GM19025 (cell line): ENCODE results near the gene MADD.

Source experiments
- ATAC-seq: cut with Tn5 transposase; IDR thresholded peaks from one replicate; pipeline ENCODE4 v1.9.1; 2021; ENCODE audit warnings: mild to moderate bottlenecking, low read depth, moderate library complexity; ENCODE audit not compliant: unreplicated experiment

MADD gene

DNA sequence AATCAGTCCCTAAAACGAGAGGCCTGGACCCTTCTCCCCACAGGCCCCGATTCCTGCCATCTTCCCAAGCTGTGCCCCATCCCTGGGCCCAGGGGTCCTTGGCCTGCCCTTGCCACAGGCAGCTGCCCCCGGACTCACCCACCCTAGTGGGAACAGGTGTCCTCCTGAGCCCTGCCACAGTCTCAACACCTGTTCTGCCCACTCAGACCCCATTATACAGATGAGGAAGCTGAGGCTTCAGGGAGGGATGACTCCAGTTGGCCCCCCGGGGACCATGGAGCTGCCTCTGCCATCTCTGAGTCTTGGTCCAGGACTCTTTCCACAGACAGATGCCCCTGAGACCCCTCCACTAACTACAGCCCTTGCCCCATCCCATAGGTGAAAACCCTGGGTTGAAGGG, 66.7 kb downstream of the MADD start:
- ATAC-seq: no peak

DNA sequence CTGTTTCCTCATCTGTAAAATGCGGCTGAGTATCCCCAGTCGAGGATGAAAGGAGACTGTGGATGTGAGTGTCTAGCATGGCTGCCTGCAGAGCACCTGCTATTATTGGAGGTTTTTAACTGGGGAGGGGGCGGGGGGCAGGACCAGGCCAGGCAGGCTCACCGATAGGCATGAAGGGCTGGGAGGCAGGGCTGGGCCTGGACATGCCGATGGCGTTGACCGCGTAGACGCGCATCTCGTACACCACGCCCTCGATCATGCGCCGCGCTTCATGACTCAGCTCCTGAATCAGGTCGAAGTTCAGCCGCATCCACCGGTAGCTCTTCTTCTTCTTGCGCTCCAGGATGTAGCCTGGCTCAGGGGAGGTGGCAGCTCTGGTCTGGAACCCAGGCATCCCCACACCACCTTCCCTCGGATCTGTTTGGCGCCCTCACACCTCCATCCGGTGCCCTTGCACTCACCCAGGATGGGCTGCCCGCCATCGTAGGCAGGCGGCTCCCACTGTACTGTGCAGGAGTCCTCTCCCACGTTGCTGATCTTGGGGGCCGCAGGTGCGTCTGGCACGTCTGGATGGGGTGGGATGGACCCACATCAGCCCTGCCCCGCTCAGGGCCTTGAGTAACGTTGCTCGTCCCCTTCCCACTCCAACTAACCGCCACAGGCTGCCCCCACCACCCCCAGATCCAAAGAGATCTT, 67.4 kb downstream of the MADD start:
- no peak for ATAC-seq

DNA sequence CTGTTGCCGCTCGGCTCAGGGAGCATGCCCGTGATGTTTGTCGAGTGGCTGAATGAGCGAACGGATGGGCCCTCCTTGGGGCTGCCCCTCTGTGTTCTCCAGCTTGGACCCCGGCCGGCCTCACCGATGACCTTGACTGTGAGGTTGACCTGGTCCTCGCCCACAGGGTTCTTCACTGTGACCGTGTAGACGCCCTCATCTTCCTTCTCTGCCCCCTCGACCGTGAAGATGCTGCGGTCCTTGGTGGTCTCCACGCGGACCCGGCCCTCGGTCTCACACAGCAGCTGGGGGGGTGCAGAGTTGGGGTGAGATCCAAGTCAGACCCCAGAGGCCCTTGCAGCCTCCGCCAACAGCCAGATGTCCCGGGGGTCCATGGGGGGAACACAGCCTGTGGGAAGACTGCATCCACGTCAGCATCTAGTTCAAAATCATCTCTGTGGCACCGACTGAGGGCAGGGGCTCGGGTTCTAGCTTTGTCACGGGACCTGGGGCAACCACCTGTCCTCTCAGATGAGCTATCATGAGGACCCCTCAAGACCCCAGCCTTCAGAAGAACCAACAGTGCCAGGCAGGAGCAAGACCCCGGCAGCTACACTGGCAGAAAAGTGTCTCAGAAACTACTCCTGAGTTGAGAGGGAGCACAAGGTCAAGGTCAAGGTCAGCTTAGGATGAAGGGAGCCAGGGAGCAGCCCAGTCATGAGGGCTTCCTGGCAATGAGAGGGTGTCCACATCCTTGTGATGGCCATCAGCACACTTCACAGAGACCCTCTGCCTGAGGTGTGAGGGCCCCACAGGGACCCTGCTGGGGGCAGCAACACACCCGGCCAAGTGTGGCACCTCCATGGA, 68.7 kb downstream of the MADD start:
- ATAC-seq: no peak

DNA sequence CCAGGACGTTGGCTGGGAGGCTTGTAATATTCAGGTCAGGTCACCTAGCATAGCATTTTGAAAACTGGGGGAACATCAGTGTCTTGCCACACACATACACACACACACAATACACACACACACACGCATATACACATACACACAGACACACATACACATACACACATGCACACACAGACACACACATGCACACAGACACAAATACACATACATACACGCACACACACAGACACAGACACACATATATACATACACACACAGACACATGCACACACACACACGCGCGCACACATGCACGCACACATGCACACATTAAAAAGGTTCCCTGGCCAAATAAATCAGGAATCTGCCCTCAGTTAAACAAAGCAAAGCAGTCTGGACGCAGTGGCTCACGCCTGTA, 70.1 kb downstream of the MADD start:
- no peak for ATAC-seq

DNA sequence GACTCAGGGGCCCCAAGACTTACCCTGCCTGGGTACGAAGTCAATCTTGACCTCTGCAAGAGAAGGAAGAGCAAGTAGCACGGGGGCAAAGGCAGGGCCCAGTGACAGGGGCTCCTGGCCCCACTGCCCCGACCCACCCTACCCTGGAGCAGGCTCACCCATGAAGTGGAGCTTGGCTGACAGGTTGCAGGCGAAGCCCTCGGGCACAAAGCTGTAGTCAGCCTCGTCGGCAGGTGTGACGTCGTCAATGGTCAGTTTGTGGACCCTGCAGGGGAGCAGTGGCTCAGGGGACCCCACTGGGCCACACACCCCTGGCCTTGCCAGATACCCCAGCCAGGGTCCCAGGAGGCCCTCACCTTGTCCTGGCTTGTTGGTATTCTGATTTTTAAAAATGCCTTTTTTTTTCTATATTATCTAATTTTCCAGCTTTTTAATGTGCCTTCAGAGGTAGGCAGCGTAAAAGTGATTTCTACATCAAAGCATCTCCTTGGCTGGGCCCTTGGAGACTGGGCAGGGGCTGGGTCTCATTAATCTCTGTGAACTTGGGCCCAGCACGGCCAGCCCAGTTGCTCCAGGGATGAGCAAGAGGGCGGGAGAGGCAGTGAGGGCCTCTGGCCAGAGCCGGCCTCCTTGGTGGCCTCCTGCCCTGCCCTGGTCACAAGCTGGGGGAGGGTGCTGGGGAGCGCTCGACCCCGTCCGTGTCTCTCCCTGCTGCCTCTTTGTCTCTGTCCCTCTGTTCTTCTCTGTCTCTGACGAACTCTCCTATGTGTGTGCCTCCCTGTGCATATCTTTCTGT, 71.2 kb downstream of the MADD start:
- ATAC-seq: no peak

DNA sequence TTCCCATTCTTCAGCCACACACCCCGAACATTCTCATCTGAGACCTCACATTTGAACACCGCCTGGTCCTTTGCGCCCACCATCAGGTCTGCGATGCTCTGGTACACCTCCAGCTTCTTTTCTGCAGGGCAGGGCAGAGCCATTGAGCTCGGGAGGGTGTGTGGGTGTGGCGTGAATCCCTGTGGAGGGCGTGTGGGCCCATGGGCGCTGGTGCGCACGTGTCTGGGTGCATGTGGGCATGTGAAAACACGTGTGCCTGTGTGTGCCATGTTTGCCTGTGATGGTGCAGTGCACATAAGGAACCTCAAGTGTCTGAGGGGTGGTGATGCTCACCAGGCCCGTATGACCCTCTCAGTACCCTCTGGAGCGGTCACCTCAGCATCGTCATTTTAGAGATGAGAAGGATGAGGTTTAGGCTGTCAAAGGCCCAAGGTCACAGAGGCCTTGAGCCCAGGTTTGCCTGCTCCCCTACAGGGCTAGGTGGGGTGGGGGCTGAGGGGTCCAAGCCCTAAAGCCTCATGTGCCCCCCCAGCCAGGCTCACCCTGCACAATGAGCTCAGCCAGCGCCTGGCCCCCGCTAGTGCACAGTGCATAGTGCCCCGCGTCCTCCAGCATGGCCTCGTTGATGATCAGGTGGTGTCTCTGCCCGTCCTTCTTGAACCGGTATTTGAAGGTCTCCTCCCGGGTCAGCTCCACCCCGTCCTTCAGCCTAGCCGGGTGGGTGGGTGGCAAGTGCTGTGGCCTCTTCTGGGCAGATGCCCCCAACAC, 72.3 kb downstream of the MADD start:
- no peak for ATAC-seq

DNA sequence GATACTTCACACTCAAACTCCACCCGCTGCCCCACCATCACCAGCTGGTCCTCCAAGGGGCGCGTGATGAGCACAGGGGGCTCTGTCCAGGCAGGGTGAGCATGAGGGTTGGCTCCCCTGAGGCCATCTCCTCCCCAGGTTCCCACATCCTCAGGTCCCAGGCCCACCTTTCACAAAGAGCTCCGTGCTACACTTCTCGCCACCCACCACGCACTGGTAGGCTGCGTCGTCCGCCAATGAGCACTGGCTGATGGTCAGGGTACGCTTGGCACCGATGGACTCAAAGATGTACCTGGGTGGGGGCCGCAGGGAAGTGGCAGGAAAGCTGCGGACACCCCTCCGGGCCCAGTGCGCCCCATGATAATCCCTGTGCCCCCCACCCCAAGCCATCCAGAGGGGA, 72.9 kb downstream of the MADD start:
- ATAC-seq: no peak

DNA sequence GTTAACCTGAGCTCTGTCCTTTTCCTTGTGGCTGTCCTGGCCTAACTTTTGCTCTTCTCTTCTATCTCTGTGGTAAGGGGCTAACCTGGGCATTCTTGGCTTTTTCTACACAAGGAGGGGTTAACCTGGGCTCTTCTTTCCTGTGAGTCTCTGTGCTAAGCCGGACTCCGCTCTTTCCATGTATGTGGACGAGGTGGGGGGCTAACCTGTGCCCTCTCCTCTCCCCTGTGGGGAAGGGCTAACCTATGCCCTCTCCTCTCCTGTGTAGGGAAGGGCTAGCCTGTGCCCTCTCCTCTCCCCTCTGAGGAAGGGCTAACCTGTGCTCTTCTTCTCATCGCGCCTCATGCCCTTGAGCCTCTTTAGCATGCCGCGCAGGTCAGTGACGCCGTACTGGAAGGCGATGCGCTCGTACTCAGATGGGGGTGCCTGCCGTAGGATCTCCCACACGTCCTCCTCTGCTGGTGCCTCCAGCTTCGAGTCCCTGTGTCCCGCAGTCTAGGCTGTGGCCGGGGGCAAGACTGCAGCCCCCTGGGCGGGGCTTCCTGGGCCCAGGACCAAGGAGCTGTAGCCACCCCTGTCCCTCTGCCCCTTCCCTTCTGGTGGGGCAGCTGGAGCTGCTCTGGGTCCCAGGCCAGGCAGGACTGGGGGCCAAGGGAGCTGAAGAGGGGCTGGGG, 76.1 kb downstream of the MADD start:
- ATAC-seq: no peak

DNA sequence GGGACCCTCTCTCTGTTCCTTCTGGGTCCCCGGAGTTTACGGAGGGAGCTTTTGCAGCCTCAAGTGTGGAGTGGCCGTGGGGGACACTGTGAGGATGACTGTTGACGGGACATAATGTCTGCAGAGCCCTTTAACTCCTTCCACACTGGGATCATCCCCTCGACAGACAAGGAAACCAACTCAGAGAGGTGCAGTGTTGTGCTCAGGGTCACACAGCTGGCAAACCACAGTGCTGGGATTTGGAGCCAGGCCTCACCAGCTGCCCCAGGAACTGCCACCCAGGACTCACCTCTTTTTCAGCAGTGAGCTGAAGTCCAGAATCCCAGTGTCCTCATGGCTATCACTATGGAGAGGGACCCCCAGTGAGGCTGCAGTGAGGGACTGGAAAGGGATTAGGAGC, 77.2 kb downstream of the MADD start:
- no peak for ATAC-seq

DNA sequence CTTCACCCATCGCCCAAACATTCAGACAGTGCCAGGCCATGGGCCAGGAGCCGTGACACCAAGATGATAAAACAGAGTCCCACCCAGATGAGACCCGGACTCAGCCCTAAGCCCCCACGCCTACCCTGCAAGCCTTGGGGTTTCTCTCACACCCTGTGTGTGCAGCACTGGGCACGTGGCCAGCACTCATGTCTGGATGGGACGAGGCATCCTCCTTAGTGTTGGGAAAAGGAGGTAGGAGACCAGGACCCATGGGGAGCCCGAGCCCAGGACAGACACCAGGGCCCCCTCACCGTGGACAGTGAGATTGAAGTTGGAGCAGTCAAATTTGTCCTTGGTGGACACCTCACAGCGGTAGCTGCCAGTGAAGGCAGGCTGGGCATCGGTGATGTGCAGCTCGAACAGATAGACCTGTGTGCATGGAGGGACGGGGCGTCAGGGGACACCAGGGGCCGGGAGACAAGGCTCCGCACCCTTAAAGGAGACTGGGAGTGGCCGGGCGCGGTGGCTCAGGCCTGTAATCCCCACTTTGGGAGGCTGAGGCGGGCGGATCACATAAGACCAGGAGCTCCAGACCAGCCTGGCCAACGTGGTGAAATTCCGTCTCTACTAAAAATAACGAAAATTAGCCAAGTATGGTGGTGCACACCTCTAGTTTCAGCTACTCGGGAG, 78.3 kb downstream of the MADD start:
- no peak for ATAC-seq

DNA sequence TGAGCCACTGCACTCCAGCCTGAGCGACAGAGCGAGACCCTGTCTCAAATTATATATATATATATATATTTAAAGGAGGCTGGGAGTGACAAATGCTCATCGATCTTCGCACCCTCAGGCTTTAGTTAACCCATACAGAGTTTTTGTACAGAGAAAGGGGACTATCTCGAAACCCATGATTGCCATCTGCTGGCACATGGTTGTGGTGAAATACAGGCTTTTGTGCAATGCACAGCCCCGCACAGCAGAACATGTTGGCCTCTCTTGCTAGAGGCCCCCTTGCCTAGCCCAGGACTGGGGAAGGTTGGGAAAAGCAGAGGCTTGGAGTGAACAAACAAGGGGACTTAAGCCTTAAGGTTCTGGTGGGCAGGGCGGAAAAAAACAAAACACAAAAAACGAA, 78.9 kb downstream of the MADD start:
- no peak for ATAC-seq

DNA sequence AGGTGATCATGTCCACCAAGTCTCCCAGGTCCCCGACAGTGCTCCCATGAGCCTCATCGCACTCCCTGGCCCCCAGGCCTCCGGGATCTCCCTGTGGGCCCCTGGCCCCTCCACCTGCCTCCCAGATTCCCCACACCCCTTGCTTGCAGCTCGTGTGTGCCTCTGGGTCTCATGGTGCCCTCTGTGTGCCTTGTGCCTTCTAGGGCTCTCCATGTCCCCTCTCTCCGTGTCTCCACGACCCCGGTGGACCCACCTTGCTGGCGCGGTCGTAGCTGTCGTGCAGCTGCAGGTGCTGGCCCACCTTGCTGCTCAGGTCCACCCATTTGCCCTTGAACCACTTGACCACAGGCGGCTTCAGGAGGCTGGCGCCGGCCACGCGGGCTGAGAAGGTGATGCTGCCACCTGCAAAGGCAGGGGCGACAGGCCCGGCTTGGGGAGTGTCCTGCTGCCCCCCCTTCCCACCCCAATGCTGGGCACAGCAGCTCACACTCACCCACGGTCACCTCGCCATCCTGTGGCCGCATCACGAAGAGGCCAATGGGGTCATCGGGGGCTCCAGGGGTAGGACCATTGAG, 79.7 kb downstream of the MADD start:
- no peak for ATAC-seq

DNA sequence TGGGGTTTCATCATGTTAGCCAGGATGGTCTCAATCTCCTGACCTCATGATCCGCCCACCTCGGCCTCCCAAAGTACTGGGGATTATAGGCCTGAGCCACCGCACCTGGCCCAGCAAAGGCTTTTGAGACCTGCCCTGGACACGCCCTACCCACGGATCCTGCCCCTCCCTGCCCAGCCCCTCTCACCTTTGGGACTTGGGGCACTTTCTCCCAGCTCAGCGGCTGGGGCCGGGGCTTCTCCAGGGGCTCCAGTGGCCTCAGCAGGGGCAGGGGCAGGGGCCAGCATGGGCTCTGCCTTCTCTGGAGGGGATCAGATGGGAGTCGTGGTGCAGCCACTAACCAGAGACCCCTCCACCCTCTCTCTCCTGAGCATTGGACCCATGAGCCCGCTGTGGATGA, 80.4 kb downstream of the MADD start:
- no peak for ATAC-seq

DNA sequence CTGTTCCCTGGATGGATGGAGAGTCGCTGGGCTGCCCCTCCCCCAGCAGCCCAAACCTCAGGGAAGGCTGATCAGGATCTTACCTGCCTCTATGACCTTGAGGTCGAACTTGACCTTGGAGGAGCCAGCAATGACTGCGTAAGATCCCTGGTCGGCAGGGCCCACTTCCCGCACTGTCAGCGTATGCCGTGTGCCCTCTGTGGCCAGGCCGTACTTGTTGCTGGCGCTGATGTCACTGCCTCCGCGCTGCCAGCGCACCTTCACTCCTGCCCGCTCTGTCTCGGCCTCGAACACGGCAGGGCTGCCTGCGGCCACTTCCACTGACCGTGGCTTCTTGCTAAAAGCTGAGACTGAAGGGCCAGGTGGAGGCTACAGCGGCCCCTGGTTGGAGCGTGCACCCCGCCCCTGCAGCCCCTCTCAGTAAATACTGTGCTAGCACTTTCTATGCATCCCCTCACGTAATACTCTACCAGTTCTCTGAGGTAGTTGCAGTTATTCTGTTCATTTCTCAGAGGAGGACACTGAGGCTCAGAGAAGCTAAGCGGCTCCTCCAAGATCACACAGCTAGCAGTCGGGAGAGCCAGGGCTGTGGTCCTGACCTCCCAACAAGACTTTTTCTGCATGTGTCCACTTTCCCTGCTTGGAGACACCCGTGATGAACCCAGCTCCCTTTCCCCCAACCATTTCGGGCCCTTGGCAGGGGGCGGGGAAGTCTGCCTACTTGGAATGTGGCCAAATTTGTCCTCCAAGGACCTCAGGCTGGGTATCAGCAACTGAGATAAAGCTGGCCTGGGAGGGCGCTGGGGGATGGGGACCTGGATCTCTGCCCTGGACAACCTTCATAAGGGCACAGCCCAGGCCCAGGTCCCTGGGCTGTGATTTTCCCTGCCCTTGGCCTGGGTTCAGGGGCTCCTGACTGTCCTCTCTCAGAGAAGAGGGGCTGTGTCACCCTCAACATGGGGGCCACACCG, 81.5 kb downstream of the MADD start:
- ATAC-seq: no peak

DNA sequence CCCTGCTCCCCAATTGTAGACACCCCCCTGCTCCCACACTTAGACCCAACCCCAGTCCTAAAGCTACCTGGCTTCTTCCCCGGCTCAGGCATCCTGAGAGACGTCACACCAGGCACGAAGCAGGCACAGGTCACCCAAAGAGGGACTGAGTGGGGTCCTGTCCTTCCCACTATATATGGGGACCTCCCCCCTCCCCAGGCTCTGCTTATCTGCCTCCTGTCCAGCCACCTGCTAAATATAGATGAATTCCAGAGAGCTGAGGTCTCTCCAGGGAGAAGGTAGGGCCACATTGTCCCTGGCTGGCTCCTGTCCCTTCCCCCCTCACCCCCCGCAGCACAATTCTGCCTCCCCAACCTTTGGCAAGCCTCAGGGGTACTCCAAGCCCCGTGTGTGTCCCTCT, 82.6 kb downstream of the MADD start, which contains the start of gene MYBPC3:
Gene MYBPC3, minus strand, starts transcription at position 147 of the 400 bp plus-strand sequence. Its CDS starts 55 bp downstream, at position 92.
- no peak for ATAC-seq

DNA sequence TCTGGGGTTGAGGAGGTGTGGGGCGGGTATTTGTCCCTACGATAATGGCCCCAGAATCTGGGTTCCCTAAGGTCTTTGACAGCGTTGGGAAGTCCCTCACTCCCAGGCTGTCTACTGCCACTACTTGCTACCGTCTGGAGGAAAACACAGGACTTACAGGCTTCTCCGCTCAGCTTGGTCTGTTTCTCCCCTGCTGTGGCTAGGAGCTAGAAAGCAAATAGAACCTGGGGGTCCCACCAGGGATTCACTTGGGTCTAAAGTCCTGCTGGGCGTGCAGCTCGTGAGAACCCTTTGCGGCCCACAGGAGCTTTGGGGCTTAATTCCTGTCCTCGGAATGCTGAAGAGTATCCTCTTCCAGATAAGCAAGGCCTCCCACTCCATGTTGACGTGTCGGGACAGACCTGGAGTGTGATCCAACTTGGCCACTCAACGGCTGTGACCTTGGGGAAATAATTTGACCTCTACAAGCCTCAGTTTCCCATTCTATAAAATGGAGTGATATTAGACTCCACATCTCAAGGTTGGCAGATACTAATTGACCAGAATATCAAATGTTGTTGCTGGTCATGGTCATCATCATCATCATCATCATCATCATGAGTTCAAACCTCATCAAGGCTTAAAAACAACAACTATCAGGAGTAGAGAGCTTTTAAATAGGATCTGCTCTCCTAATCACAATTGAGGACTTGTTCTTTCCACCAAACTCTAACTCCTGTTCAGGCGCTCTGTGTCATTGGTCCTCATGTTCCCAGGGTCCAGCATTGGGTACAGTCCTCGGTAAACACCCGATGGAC, 84.2 kb downstream of the MADD start:
- no peak for ATAC-seq

DNA sequence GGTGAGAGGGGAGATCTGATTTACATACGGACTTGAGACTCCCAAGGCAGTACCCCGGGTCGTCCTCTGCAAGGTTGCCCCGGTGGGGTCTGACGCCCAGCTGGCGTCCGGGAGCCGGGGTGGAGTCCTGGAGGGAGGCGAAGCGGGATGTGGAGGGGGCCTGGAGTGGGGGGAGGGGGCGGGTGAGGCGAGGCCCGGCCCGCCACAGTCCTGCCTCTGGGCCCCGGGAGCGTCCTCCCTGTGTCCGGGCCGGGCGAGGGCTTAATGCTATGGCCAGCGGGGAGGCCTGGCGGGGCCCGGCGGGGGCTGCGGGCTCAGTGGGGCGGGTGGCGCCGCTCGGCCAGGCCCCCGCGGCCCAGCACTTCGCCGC, 85.0 kb downstream of the MADD start:
- ATAC-seq: no peak
